DOHH2 (cell line): ENCODE measurements around the gene CEACAM19.

ENCODE experiments used
- EZH2phosphoT487 ChIP-seq: fragments of 200-600 bp; sonication (generic); IDR thresholded peaks from 2 replicates; pipeline ENCODE4 v1.6.1; 2017; ENCODE audit warnings: borderline replicate concordance, mild to moderate bottlenecking, antibody characterized with exemption, low read length, moderate library complexity, mixed read lengths
- TF ChIP-seq, protein P1 (sequence below): fragments of 200-600 bp; sonication (generic); IDR thresholded peaks from one replicate; pipeline ENCODE4 v1.5.1; 2014; ENCODE audit warnings: antibody characterized with exemption, mild to moderate bottlenecking, low read depth, low read length; ENCODE audit not compliant: poor library complexity, severe bottlenecking

GRCh38 chr19:44645407-44646048 is 25.8 kb upstream of the CEACAM19 start:
- TF ChIP-seq, protein P1, sequence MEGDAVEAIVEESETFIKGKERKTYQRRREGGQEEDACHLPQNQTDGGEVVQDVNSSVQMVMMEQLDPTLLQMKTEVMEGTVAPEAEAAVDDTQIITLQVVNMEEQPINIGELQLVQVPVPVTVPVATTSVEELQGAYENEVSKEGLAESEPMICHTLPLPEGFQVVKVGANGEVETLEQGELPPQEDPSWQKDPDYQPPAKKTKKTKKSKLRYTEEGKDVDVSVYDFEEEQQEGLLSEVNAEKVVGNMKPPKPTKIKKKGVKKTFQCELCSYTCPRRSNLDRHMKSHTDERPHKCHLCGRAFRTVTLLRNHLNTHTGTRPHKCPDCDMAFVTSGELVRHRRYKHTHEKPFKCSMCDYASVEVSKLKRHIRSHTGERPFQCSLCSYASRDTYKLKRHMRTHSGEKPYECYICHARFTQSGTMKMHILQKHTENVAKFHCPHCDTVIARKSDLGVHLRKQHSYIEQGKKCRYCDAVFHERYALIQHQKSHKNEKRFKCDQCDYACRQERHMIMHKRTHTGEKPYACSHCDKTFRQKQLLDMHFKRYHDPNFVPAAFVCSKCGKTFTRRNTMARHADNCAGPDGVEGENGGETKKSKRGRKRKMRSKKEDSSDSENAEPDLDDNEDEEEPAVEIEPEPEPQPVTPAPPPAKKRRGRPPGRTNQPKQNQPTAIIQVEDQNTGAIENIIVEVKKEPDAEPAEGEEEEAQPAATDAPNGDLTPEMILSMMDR, result no peak
- no peak for TF ChIP-seq EZH2phosphoT487
